ENCODE results near the gene LNX1. TPM values are rescaled to one million over a fixed set of nuclear protein-coding genes. Genes with fewer than 3 reads are reported as not detected.

The LNX1 gene
- total and polyA plus RNA-seq, 9 of the 15 experiments (the other 6 are each of a cell fraction or from before 2014, with no cell fraction given), result 0.40 to 3.6 (median 2.2) TPM

DNA sequence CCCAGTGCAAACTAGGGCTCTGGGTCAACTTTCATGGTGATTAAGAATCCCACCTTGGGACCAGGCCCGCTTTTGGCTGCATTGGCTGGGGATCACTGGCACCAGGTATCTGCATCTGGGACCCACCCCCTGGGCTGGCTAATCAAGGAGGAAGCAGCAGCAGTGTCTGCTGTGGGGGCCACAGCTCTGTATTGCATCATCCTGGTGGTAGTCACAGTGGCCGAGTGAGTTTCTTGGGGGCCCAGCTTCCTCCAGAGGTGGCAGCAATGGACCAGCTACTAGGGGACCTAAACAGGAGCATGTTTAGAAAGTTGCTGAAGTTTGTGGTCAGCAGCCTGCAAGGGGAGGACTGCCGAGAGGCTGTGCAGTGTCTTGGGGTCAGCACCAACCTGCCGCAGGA is 15.7 kb downstream of the LNX1 start (continued):
- TF ChIP-seq, protein P1, sequence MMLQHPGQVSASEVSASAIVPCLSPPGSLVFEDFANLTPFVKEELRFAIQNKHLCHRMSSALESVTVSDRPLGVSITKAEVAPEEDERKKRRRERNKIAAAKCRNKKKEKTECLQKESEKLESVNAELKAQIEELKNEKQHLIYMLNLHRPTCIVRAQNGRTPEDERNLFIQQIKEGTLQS (IDR thresholded peaks at IDR 0.05), result peak; percentile 73
- TF ChIP-seq, protein P1 (CRISPR knock-in tag; conservative IDR thresholded peaks at IDR 0.05), result no peak
- TF ChIP-seq, protein P2, sequence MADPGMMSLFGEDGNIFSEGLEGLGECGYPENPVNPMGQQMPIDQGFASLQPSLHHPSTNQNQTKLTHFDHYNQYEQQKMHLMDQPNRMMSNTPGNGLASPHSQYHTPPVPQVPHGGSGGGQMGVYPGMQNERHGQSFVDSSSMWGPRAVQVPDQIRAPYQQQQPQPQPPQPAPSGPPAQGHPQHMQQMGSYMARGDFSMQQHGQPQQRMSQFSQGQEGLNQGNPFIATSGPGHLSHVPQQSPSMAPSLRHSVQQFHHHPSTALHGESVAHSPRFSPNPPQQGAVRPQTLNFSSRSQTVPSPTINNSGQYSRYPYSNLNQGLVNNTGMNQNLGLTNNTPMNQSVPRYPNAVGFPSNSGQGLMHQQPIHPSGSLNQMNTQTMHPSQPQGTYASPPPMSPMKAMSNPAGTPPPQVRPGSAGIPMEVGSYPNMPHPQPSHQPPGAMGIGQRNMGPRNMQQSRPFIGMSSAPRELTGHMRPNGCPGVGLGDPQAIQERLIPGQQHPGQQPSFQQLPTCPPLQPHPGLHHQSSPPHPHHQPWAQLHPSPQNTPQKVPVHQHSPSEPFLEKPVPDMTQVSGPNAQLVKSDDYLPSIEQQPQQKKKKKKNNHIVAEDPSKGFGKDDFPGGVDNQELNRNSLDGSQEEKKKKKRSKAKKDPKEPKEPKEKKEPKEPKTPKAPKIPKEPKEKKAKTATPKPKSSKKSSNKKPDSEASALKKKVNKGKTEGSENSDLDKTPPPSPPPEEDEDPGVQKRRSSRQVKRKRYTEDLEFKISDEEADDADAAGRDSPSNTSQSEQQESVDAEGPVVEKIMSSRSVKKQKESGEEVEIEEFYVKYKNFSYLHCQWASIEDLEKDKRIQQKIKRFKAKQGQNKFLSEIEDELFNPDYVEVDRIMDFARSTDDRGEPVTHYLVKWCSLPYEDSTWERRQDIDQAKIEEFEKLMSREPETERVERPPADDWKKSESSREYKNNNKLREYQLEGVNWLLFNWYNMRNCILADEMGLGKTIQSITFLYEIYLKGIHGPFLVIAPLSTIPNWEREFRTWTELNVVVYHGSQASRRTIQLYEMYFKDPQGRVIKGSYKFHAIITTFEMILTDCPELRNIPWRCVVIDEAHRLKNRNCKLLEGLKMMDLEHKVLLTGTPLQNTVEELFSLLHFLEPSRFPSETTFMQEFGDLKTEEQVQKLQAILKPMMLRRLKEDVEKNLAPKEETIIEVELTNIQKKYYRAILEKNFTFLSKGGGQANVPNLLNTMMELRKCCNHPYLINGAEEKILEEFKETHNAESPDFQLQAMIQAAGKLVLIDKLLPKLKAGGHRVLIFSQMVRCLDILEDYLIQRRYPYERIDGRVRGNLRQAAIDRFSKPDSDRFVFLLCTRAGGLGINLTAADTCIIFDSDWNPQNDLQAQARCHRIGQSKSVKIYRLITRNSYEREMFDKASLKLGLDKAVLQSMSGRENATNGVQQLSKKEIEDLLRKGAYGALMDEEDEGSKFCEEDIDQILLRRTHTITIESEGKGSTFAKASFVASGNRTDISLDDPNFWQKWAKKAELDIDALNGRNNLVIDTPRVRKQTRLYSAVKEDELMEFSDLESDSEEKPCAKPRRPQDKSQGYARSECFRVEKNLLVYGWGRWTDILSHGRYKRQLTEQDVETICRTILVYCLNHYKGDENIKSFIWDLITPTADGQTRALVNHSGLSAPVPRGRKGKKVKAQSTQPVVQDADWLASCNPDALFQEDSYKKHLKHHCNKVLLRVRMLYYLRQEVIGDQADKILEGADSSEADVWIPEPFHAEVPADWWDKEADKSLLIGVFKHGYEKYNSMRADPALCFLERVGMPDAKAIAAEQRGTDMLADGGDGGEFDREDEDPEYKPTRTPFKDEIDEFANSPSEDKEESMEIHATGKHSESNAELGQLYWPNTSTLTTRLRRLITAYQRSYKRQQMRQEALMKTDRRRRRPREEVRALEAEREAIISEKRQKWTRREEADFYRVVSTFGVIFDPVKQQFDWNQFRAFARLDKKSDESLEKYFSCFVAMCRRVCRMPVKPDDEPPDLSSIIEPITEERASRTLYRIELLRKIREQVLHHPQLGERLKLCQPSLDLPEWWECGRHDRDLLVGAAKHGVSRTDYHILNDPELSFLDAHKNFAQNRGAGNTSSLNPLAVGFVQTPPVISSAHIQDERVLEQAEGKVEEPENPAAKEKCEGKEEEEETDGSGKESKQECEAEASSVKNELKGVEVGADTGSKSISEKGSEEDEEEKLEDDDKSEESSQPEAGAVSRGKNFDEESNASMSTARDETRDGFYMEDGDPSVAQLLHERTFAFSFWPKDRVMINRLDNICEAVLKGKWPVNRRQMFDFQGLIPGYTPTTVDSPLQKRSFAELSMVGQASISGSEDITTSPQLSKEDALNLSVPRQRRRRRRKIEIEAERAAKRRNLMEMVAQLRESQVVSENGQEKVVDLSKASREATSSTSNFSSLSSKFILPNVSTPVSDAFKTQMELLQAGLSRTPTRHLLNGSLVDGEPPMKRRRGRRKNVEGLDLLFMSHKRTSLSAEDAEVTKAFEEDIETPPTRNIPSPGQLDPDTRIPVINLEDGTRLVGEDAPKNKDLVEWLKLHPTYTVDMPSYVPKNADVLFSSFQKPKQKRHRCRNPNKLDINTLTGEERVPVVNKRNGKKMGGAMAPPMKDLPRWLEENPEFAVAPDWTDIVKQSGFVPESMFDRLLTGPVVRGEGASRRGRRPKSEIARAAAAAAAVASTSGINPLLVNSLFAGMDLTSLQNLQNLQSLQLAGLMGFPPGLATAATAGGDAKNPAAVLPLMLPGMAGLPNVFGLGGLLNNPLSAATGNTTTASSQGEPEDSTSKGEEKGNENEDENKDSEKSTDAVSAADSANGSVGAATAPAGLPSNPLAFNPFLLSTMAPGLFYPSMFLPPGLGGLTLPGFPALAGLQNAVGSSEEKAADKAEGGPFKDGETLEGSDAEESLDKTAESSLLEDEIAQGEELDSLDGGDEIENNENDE (IDR thresholded peaks at IDR 0.05; ENCODE audit: low read depth, low read length), result no peak
- TF ChIP-seq ZSCAN32 (CRISPR knock-in tag; IDR thresholded peaks at IDR 0.05), result peak; percentile 34; the same call in 1 of the 2 replicates
- TF ChIP-seq DLX4 (CRISPR knock-in tag; IDR thresholded peaks at IDR 0.05), result no peak
